Transverse colon (tissue), 4 donors: ENCODE data around the gene FRMD8. TPM values are rescaled to one million over a fixed set of nuclear protein-coding genes. Genes with fewer than 3 reads are reported as not detected.

Source experiments
- DNase-seq: peaks from one replicate; pipeline ENCODE4 v3.0.0-alpha.2; 2019
- H3K27ac ChIP-seq, 4 donors: fragments of 200-600 bp; sonication (generic); 2 replicates each; pipeline ENCODE4 v1.5.1; 2016 to 2018; ENCODE audit warnings: inconsistent platforms in 4 of 4
- H3K27me3 ChIP-seq: fragments of 200-600 bp; sonication (generic); 2 replicates; pipeline ENCODE4 v1.5.1; 2017; ENCODE audit warnings: inconsistent platforms
- H3K36me3 ChIP-seq, 4 donors: fragments of 200-600 bp; sonication (generic); 2 replicates each; pipeline ENCODE4 v1.5.1; 2017 to 2019; ENCODE audit warnings: inconsistent platforms in 4 of 4
- H3K4me1 ChIP-seq, 4 donors: fragments of 200-600 bp; sonication (generic); 2 replicates each; pipeline ENCODE4 v1.5.1; 2017 to 2020; ENCODE audit warnings: inconsistent platforms in 4 of 4
- H3K4me3 ChIP-seq, 4 donors: fragments of 200-600 bp; sonication (generic); 1 replicate in 1 of 4; 2 replicates in 3 of 4; pipeline versions ENCODE4 v1.5.1 to v1.6.1; 2017 to 2019; ENCODE audit warnings: inconsistent platforms in 4 of 4
- H3K9me3 ChIP-seq, 2 donors: fragments of 200-600 bp; sonication (generic); 2 replicates each; pipeline ENCODE4 v1.5.1; 2017 to 2019; ENCODE audit warnings: inconsistent platforms in 2 of 2
- CTCF ChIP-seq, 5 experiments: fragments of 200-600 bp in 3 of 5; fragments of 450-650 bp in 2 of 5; sonication (generic) in 3 of 5; IDR thresholded peaks; 1 replicate in 2 of 5; 2 replicates in 3 of 5; pipeline ENCODE4 v1.5.1; 2016 to 2017; ENCODE audit warnings: antibody characterized with exemption in 5 of 5, inconsistent platforms in 3 of 5, mild to moderate bottlenecking in 2 of 5, moderate library complexity in 1 of 5
- EP300 ChIP-seq: sonication (generic); formaldehyde crosslinking; IDR thresholded peaks from one replicate; pipeline ENCODE4 v1.6.1; 2017; ENCODE audit warnings: antibody characterized with exemption, low read depth
- POLR2A ChIP-seq: fragments of 450-650 bp; IDR thresholded peaks from one replicate; pipeline ENCODE4 v1.6.1; 2016; ENCODE audit warnings: antibody characterized with exemption, mild to moderate bottlenecking, moderate library complexity
- POLR2AphosphoS5 ChIP-seq, 3 donors: sonication (generic); formaldehyde crosslinking; IDR thresholded peaks; one replicate each; pipeline ENCODE4 v1.6.1; 2016; ENCODE audit warnings: antibody characterized with exemption in 3 of 3
- WGBS, 2 donors: methylation state at CpG; one replicate each; pipeline ENCODE4 v1.1.5; 2018; ENCODE audit warnings: low coverage in 1 of 2; 5-methylcytosine and 5-hydroxymethylcytosine counted together
- in situ Hi-C, 4 donors: fragments of 200-750 bp; cut with MboI; loops; one replicate each; pipeline versions ENCODE4 v1.15.0 to v1.15.1; 2017; ENCODE audit warnings: low sequenced_read_pairs in 3 of 4, low pct_ligation_motif_present in 1 of 4, low pct_unique_long_range_greater_than_20kb in 1 of 4
- intact Hi-C: fragments of 100-400 bp; cut with DNase I; formaldehyde crosslinking; loops from one replicate; pipeline ENCODE4 v1.15.1; 2023; ENCODE audit warnings: low total_unique reads
- total RNA-seq, 4 donors: library from RNA; depleted of rRNA; stranded (reverse); fragments of >200 nt; gene quantifications; one replicate each; pipeline ENCODE4 v1.1.0, GENCODE V29; 2016

Gene FRMD8
- total RNA-seq, 4 donors from 2014 or later, result 64.3 to 164 (median 128) TPM

DNA sequence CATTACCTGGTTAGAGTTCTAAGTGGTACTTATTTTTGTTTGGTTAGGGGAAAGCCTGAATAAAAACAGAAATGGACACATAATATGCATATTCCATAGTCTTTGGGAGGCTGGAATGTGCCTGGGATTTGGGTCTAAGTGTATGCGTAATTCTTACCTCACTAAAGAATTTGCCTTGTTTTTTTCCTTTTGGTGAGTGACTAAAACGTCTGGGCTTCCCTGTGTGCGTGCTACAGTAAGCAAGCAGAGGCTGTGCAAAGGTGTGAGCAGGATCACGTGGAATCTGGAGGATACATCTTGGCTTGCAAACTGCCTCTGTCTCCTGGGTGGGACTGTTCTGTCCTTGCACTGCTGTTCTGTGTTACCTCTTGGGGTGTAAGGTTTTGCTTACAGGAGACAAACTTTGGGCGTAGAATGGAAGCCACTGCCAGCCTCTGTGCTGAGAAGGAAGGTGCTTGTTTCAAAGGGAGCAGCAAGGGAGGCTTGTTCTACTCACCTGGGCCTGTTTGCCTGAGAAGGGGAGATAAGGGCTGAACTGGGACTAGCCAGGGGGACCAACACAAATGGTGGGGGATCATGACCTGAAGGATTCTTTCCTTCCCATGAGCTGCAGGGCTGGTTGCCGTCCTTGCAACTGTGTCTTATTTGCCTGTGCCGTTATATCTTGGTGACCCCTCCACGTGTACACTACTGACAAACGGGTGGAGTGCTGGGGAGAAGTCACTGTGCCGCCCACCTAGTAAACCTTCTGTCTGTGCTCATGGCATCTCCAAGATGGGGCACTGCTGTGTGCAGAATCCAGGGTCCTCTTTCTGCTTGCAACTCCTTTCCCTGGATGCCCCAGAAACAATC, 40.6 kb downstream of the FRMD8 start:
- Histone ChIP-seq H3K27ac (peak overlapping the region; percentile 100), H3K27me3 (no peaks in the 10 kb centered on the region), H3K36me3 (peaks cover 0 to 14% (median 0%) of the 10 kb centered on the region in 4 donors), H3K9me3 (no peaks in the 10 kb centered on the region), H3K4me3 (peak overlapping the region; percentile 73 to 90 (median 78)), H3K4me1 (peaks cover 12 to 57% (median 43%) of the 10 kb centered on the region in 4 donors)
- TF ChIP-seq EP300 (no peak), POLR2A (peak; percentile 88), CTCF (IDR thresholded peaks at IDR 0.05) (no peak), POLR2AphosphoS5 (IDR thresholded peaks at IDR 0.05) (peak; percentile 61 to 97 (median 76))
- intact Hi-C loops (no loop called here), in situ Hi-C loops (loop anchor here in 2 of 4 donors (10.0 kb wide), 1 partner anchor 78 kb away; no protein-coding TSS in a partner anchor)
- WGBS, 2 donors, result 16 to 19% methylated on average over 3 to 10 of the region's 10 CpGs
- DNase-seq, result peak; percentile 82

- no peaks in the 10 kb centered on the region for H3K27me3 ChIP-seq
- WGBS, 2 donors, result 13 to 22% methylated on average over 8 to 11 of the region's 11 CpGs
- intact Hi-C loops, result no loop called here
Measured at GRCh38 chr11:65427691-65428577, 41.5 kb downstream of the FRMD8 start.

DNA sequence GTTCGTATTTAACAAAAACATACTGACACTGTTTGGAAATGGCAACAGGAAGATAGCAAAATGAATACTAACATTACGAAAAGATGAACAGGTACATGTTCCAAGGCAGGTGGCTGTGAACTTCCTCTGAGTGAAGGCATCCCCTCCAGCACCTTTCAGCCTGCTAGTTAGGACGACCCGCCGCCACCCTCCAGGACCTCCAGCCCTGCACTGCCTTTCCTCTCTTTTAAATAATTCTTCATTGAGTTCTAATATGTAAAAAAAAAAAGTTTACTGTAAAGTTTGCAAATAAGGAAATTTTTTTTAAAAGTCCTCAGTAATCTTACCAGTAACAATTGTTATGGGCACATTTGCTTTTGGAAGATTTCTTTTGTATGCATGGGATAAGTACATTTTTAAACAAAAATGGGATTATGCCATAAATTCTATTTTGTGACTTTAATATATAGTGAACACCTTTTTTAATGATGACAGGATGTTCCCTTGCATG, 42.2 kb downstream of the FRMD8 start:
- TF ChIP-seq POLR2A, result peak; percentile 32
- peak in 2 of 3 donors; percentile 3 to 95 for TF ChIP-seq POLR2AphosphoS5 (IDR thresholded peaks at IDR 0.05)
- TF ChIP-seq EP300, result no peak
- no peak for TF ChIP-seq CTCF (IDR thresholded peaks at IDR 0.05)
- Histone ChIP-seq H3K27me3 (no peaks in the 10 kb centered on the region), H3K9me3 (no peaks in the 10 kb centered on the region), H3K27ac (peak overlapping the region; percentile 100), H3K36me3 (peaks cover 0 to 14% (median 2%) of the 10 kb centered on the region in 4 donors), H3K4me1 (peaks cover 18 to 73% (median 49%) of the 10 kb centered on the region in 4 donors), H3K4me3 (peak overlapping the region in 3 of 4 donors; percentile 73 to 81 (median 74))
- peak; percentile 73 for DNase-seq
- in situ Hi-C loops, result loop anchor here in 2 of 4 donors (10.0 kb wide), 1 partner anchor 76 kb away; no protein-coding TSS in a partner anchor
- intact Hi-C loops, result no loop called here
- WGBS, 2 donors, result 18 to 31% methylated on average over 4 to 5 of the region's 5 CpGs

More at GRCh38 chr11:65427691-65428577, 41.5 kb downstream of the FRMD8 start:
- peak; percentile 69 for DNase-seq
- no peaks in the 10 kb centered on the region for H3K9me3 ChIP-seq
- peaks cover 0 to 14% (median 0%) of the 10 kb centered on the region in 4 donors for H3K36me3 ChIP-seq
- in situ Hi-C loops, result loop anchor here in 2 of 4 donors (10.0 kb wide), 1 partner anchor 77 kb away; no protein-coding TSS in a partner anchor
- H3K4me3 ChIP-seq, result peak overlapping the region in 3 of 4 donors; percentile 73 to 81 (median 74)
- TF ChIP-seq CTCF (IDR thresholded peaks at IDR 0.05) (no peak), EP300 (no peak), POLR2A (peak; percentile 79), POLR2AphosphoS5 (IDR thresholded peaks at IDR 0.05) (peak; percentile 86 to 98 (median 92))
- peaks cover 16 to 66% (median 47%) of the 10 kb centered on the region in 4 donors for H3K4me1 ChIP-seq
- peak overlapping the region; percentile 100 for H3K27ac ChIP-seq
